NCI-H1417 treated with DMSO at 0.1 percent for 48 hours (cell line): ENCODE results near the gene SMIM17.
A peak's percentile ranks its signal among the peaks of the same experiment; 100 is the strongest.

Experiments
- DNase-seq: peaks from one replicate; lab custom pipeline; 2025; lab: John Stamatoyannopoulos, UW

SMIM17 gene

GRCh38 chr19:56642711-56643459, at the start of gene SMIM17:
Gene SMIM17, plus strand, starts transcription at chr19:56643159. Its CDS starts 2,509 bp downstream, at chr19:56645668.
- no peak for DNase-seq

- no peak for DNase-seq
Observed at GRCh38 chr19:56594446-56594782, 48.5 kb upstream of the SMIM17 start.

GRCh38 chr19:56594783-56595547, 48.0 kb upstream of the SMIM17 start, which contains the start of gene ZNF71:
Gene ZNF71, plus strand, starts transcription at chr19:56595302. Its CDS starts 6,257 bp downstream, at chr19:56601559.
- DNase-seq: peak; percentile 27

GRCh38 chr19:56595548-56595899, 47.4 kb upstream of the SMIM17 start:
- DNase-seq: no peak

- no peak for DNase-seq
Observed at GRCh38 chr19:56596676-56597075, 46.3 kb upstream of the SMIM17 start.

GRCh38 chr19:56597696-56598095, 45.3 kb upstream of the SMIM17 start:
- DNase-seq: no peak

GRCh38 chr19:56601375-56601774, 41.6 kb upstream of the SMIM17 start:
- no peak for DNase-seq

- no peak for DNase-seq
Observed at GRCh38 chr19:56603829-56604228, 39.1 kb upstream of the SMIM17 start.

- DNase-seq: no peak
Observed at GRCh38 chr19:56608274-56608964, 34.5 kb upstream of the SMIM17 start.

GRCh38 chr19:56611288-56611687, 31.7 kb upstream of the SMIM17 start:
- DNase-seq: no peak

GRCh38 chr19:56612737-56613136, 30.2 kb upstream of the SMIM17 start:
- DNase-seq: no peak

GRCh38 chr19:56613639-56614038, 29.3 kb upstream of the SMIM17 start:
- no peak for DNase-seq

- no peak for DNase-seq
Observed at GRCh38 chr19:56617531-56617930, 25.4 kb upstream of the SMIM17 start.

GRCh38 chr19:56619121-56619520, 23.8 kb upstream of the SMIM17 start:
- DNase-seq: no peak

- DNase-seq: no peak
Observed at GRCh38 chr19:56622374-56622773, 20.6 kb upstream of the SMIM17 start.

- DNase-seq: no peak
Observed at GRCh38 chr19:56623006-56623405, 20.0 kb upstream of the SMIM17 start.

GRCh38 chr19:56625708-56626107, 17.3 kb upstream of the SMIM17 start:
- no peak for DNase-seq

- no peak for DNase-seq
Observed at GRCh38 chr19:56633021-56633420, 9.9 kb upstream of the SMIM17 start.

- DNase-seq: no peak
Observed at GRCh38 chr19:56637976-56638555, 4.9 kb upstream of the SMIM17 start.

- no peak for DNase-seq
Observed at GRCh38 chr19:56639217-56639616, 3.7 kb upstream of the SMIM17 start.

- DNase-seq: no peak
Observed at GRCh38 chr19:56643460-56643955, 549 bp downstream of the SMIM17 start.

GRCh38 chr19:56654151-56654550, 11.2 kb downstream of the SMIM17 start:
- no peak for DNase-seq
